GM18873 (cell line): ENCODE data around the gene ADGRF1.
"Not testable (repeated sequence)": the region's sequence is repeated elsewhere in the genome, so short reads cannot be mapped to it uniquely, and the experiment has no call there.

Source experiments
- ATAC-seq: cut with Tn5 transposase; IDR thresholded peaks from one replicate; pipeline ENCODE4 v1.9.1; 2021; ENCODE audit warnings: mild to moderate bottlenecking, moderate library complexity, moderate number of reproducible peaks; ENCODE audit not compliant: unreplicated experiment, low FRiP score

The ADGRF1 gene

GRCh38 chr6:47062346-47062745, 20.2 kb upstream of the ADGRF1 start:
- no peak for ATAC-seq

GRCh38 chr6:47061309-47062300, 19.5 kb upstream of the ADGRF1 start:
- no peak for ATAC-seq

- no peak for ATAC-seq
Measured at GRCh38 chr6:47059216-47059885, 17.2 kb upstream of the ADGRF1 start.

- ATAC-seq, result no peak
Measured at GRCh38 chr6:47057830-47058540, 15.9 kb upstream of the ADGRF1 start.

- ATAC-seq, result no peak
Measured at GRCh38 chr6:47056832-47057231, 14.7 kb upstream of the ADGRF1 start.

GRCh38 chr6:47054302-47054701, 12.2 kb upstream of the ADGRF1 start:
- ATAC-seq, result not testable (repeated sequence)

- no peak for ATAC-seq
Measured at GRCh38 chr6:47048638-47049037, 6.5 kb upstream of the ADGRF1 start.

GRCh38 chr6:47047479-47048407, 5.6 kb upstream of the ADGRF1 start:
- peak; percentile 50 for ATAC-seq

GRCh38 chr6:47047097-47047478, 5.0 kb upstream of the ADGRF1 start:
- ATAC-seq, result no peak

GRCh38 chr6:47044397-47044796, 2.3 kb upstream of the ADGRF1 start:
- no peak for ATAC-seq

GRCh38 chr6:47043286-47043685, 1.2 kb upstream of the ADGRF1 start:
- ATAC-seq, result no peak

- ATAC-seq, result no peak
Measured at GRCh38 chr6:47041741-47042140, 391 bp downstream of the ADGRF1 start.

GRCh38 chr6:47034926-47035325, 7.2 kb downstream of the ADGRF1 start:
- ATAC-seq, result no peak

- ATAC-seq, result no peak
Measured at GRCh38 chr6:47034421-47034820, 7.7 kb downstream of the ADGRF1 start.

GRCh38 chr6:47032974-47033765, 9.0 kb downstream of the ADGRF1 start:
- ATAC-seq, result no peak

GRCh38 chr6:47031656-47032055, 10.5 kb downstream of the ADGRF1 start:
- ATAC-seq, result no peak

GRCh38 chr6:47029865-47030561, 12.1 kb downstream of the ADGRF1 start:
- no peak for ATAC-seq

GRCh38 chr6:47028835-47029360, 13.2 kb downstream of the ADGRF1 start:
- ATAC-seq, result no peak
